IMR-90 (cell line): Measurements from ENCODE around the gene UBE2E2.

Source experiments
- BHLHE40 ChIP-seq: fragments of 150-350 bp; IDR thresholded peaks from 2 replicates; pipeline ENCODE4 v1.6.1; 2016; ENCODE audit warnings: mild to moderate bottlenecking, low read depth, low read length
- CEBPB ChIP-seq: IDR thresholded peaks from 2 replicates; pipeline ENCODE4 v1.6.1; 2012; ENCODE audit warnings: low read depth, low read length, improper control_type of control experiment
- ELK1 ChIP-seq: fragments of 150-350 bp; IDR thresholded peaks from 2 replicates; pipeline ENCODE4 v1.6.1; 2016; ENCODE audit warnings: low read depth, mild to moderate bottlenecking, low read length, moderate library complexity, borderline replicate concordance
- FOS ChIP-seq: fragments of 150-350 bp; IDR thresholded peaks from 2 replicates; pipeline ENCODE4 v1.6.1; 2016; ENCODE audit warnings: low read depth, low read length
- MAFK ChIP-seq: IDR thresholded peaks from 2 replicates; pipeline ENCODE4 v1.6.1; 2012; ENCODE audit warnings: low read depth, low read length, improper control_type of control experiment
- MAZ ChIP-seq: IDR thresholded peaks from 2 replicates; pipeline ENCODE4 v1.6.1; 2012; ENCODE audit warnings: low read depth, mild to moderate bottlenecking, low read length, improper control_type of control experiment, moderate library complexity, borderline replicate concordance
- MXI1 ChIP-seq: IDR thresholded peaks from 2 replicates; pipeline ENCODE4 v1.6.1; 2012; ENCODE audit warnings: low read depth, mild to moderate bottlenecking, low read length, moderate library complexity, borderline replicate concordance
- POLR2A ChIP-seq: IDR thresholded peaks from 2 replicates; pipeline ENCODE4 v1.6.1; 2012; ENCODE audit warnings: mild to moderate bottlenecking, low read depth, low read length
- RAD21 ChIP-seq: IDR thresholded peaks from 2 replicates; pipeline ENCODE4 v1.6.1; 2012; ENCODE audit warnings: low read length, improper control_type of control experiment
- RCOR1 ChIP-seq: IDR thresholded peaks from 2 replicates; pipeline ENCODE4 v1.6.1; 2012; ENCODE audit warnings: mild to moderate bottlenecking, low read length, improper control_type of control experiment; ENCODE audit not compliant: insufficient replicate concordance
- RFX5 ChIP-seq: IDR thresholded peaks from 2 replicates; pipeline ENCODE4 v1.8.0; 2012; ENCODE audit warnings: low read depth, mild to moderate bottlenecking, low read length, moderate library complexity
- SMC3 ChIP-seq: fragments of 150-350 bp; IDR thresholded peaks from 2 replicates; pipeline ENCODE4 v1.6.1; 2016; ENCODE audit warnings: low read depth, mild to moderate bottlenecking, antibody characterized with exemption, low read length, moderate library complexity
- TF ChIP-seq, protein P1 (sequence below): conservative IDR thresholded peaks from 2 replicates; pipeline ENCODE4 v1.5.1; 2012; ENCODE audit warnings: mild to moderate bottlenecking, low read depth, low read length, improper control_type of control experiment
- TF ChIP-seq, protein P2 (sequence below): fragments of 150-350 bp; IDR thresholded peaks from 2 replicates; pipeline ENCODE4 v1.6.1; 2017; ENCODE audit warnings: mild to moderate bottlenecking, antibody characterized with exemption, low read length, low read depth

DNA sequence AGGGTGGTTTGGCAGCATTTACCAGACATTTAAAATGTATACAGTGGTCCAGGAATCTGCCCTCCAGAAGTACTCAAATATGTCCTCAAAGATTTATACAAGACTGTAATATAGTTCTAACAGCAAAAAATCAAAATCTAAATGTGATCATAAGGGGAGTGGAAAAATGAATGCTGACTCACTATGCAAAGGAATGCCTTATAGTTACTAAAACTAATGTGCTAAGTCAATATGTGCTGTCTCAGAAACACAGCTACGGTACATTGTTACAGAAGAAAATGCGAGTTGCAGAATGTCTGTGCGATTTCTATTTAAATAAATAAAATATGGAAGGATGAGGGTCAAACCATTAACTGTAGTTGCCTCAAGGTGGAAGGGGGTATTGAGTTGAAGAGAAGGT lies 372.6 kb downstream of the UBE2E2 start:
- TF ChIP-seq, protein P1, sequence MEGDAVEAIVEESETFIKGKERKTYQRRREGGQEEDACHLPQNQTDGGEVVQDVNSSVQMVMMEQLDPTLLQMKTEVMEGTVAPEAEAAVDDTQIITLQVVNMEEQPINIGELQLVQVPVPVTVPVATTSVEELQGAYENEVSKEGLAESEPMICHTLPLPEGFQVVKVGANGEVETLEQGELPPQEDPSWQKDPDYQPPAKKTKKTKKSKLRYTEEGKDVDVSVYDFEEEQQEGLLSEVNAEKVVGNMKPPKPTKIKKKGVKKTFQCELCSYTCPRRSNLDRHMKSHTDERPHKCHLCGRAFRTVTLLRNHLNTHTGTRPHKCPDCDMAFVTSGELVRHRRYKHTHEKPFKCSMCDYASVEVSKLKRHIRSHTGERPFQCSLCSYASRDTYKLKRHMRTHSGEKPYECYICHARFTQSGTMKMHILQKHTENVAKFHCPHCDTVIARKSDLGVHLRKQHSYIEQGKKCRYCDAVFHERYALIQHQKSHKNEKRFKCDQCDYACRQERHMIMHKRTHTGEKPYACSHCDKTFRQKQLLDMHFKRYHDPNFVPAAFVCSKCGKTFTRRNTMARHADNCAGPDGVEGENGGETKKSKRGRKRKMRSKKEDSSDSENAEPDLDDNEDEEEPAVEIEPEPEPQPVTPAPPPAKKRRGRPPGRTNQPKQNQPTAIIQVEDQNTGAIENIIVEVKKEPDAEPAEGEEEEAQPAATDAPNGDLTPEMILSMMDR = no peak
- TF ChIP-seq POLR2A (no peak), CEBPB (no peak), ELK1 (no peak), RCOR1 (no peak), BHLHE40 (no peak), RAD21 (0 out of 2 replicates have a peak, but pooled peaks have one; percentile 7), RFX5 (no peak), MXI1 (no peak), MAZ (no peak), SMC3 (no peak), FOS (no peak), MAFK (0 out of 2 replicates have a peak, but pooled peaks have one; percentile 21)
- TF ChIP-seq, protein P2, sequence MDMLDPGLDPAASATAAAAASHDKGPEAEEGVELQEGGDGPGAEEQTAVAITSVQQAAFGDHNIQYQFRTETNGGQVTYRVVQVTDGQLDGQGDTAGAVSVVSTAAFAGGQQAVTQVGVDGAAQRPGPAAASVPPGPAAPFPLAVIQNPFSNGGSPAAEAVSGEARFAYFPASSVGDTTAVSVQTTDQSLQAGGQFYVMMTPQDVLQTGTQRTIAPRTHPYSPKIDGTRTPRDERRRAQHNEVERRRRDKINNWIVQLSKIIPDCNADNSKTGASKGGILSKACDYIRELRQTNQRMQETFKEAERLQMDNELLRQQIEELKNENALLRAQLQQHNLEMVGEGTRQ = no peak
